HG02943 (cell line): ENCODE results near the gene STX1A.

ENCODE experiments used
- ATAC-seq: cut with Tn5 transposase; IDR thresholded peaks from one replicate; pipeline ENCODE4 v1.9.1; 2021; ENCODE audit warnings: mild to moderate bottlenecking, low read depth, moderate library complexity; ENCODE audit not compliant: unreplicated experiment

The STX1A gene

GRCh38 chr7:73718905-73719805, at the start of gene STX1A:
Gene STX1A, minus strand, starts transcription at chr7:73719669. Its CDS starts 38 bp downstream, at chr7:73719631.
- ATAC-seq = no peak

- no peak for ATAC-seq
Observed at GRCh38 chr7:73768641-73769480, 49.4 kb upstream of the STX1A start.

- ATAC-seq = no peak
Observed at GRCh38 chr7:73766556-73767229, 47.2 kb upstream of the STX1A start.

- no peak for ATAC-seq
Observed at GRCh38 chr7:73762659-73762999, 43.2 kb upstream of the STX1A start.

- no peak for ATAC-seq
Observed at GRCh38 chr7:73761854-73762658, 42.6 kb upstream of the STX1A start.

- no peak for ATAC-seq
Observed at GRCh38 chr7:73758581-73759138, 39.2 kb upstream of the STX1A start.

- no peak for ATAC-seq
Observed at GRCh38 chr7:73749931-73750776, 30.7 kb upstream of the STX1A start.

GRCh38 chr7:73746378-73746777, 26.9 kb upstream of the STX1A start:
- ATAC-seq = no peak

GRCh38 chr7:73742753-73743641, 23.5 kb upstream of the STX1A start:
- no peak for ATAC-seq

- ATAC-seq = no peak
Observed at GRCh38 chr7:73742338-73742752, 22.9 kb upstream of the STX1A start.

GRCh38 chr7:73741600-73741999, 22.1 kb upstream of the STX1A start:
- ATAC-seq = no peak

- no peak for ATAC-seq
Observed at GRCh38 chr7:73740771-73741170, 21.3 kb upstream of the STX1A start.

GRCh38 chr7:73740212-73740611, 20.7 kb upstream of the STX1A start:
- no peak for ATAC-seq

GRCh38 chr7:73739387-73739767, 19.9 kb upstream of the STX1A start:
- no peak for ATAC-seq

GRCh38 chr7:73738612-73739386, 19.3 kb upstream of the STX1A start, which contains the start of gene ABHD11:
Gene ABHD11, minus strand, starts transcription at chr7:73738802. Its CDS starts 32 bp downstream, at chr7:73738770.
- peak; percentile 86 for ATAC-seq

- ATAC-seq = peak; percentile 26
Observed at GRCh38 chr7:73738220-73738611, 18.7 kb upstream of the STX1A start.
